Skeletal muscle cell (primary cell): ENCODE data around the gene RPTOR.
"Not testable (repeated sequence)": the region's sequence is repeated elsewhere in the genome, so short reads cannot be mapped to it uniquely, and the experiment has no call there.

Source experiments
- DNase-seq: peaks from one replicate; pipeline ENCODE4 v3.0.0-alpha.2; 2010; ENCODE audit warnings: low read depth
- H3K4me3 ChIP-seq: 2 replicates; pipeline ENCODE4 v1.5.1; 2011; ENCODE audit warnings: low read depth, mild to moderate bottlenecking, control low read depth, low read length, moderate library complexity

The RPTOR gene, protein sequence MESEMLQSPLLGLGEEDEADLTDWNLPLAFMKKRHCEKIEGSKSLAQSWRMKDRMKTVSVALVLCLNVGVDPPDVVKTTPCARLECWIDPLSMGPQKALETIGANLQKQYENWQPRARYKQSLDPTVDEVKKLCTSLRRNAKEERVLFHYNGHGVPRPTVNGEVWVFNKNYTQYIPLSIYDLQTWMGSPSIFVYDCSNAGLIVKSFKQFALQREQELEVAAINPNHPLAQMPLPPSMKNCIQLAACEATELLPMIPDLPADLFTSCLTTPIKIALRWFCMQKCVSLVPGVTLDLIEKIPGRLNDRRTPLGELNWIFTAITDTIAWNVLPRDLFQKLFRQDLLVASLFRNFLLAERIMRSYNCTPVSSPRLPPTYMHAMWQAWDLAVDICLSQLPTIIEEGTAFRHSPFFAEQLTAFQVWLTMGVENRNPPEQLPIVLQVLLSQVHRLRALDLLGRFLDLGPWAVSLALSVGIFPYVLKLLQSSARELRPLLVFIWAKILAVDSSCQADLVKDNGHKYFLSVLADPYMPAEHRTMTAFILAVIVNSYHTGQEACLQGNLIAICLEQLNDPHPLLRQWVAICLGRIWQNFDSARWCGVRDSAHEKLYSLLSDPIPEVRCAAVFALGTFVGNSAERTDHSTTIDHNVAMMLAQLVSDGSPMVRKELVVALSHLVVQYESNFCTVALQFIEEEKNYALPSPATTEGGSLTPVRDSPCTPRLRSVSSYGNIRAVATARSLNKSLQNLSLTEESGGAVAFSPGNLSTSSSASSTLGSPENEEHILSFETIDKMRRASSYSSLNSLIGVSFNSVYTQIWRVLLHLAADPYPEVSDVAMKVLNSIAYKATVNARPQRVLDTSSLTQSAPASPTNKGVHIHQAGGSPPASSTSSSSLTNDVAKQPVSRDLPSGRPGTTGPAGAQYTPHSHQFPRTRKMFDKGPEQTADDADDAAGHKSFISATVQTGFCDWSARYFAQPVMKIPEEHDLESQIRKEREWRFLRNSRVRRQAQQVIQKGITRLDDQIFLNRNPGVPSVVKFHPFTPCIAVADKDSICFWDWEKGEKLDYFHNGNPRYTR (N-terminal part only)

DNA sequence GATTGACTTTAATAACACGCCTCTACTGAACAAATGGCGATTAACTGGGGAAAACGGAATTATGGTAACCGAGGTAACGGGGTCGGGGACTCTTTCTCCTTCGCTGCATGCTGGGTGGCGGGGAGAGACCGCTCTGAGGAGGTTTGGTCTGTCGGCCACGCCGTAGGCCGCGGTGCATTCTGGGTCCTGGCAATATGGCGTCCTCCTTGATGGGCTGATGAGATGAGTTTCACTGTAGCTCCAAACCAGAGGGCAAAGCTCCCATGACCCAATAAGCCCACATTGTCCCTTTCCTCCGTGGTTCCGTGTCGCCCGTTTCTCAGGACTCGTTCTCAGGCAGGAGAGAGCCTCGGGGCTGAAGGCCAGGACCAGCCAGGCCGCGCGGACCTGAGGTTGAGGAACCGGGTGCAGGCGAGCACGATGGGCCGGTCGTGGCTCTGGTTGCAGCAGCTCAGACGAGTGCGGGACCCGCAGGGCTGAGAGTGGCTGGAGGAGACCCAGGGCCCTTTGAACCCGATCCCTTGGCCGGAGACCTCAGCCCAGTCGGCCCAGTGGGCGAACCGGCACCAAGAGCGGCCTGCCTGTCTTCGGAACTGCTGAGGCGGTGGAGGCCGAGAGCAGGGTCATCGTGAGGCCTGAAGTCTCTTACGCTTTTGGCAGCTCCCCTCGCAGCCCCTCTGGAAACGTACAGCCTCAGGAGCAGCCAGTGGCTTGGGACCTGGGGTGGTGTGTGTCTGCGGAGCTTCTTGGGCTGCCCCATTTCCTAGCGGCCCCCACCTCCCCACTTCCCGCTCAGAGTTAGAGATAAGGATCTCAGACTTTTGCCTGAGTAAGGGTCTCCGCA, at the start of gene RPTOR:
RPTOR (plus strand) TSS at position 184 of the 844 bp plus-strand sequence. CDS start 792 bp downstream, outside the sequence.
- H3K4me3 ChIP-seq, result peak within 1 kb of the TSS; percentile 95
- peak; percentile 69 for DNase-seq

DNA sequence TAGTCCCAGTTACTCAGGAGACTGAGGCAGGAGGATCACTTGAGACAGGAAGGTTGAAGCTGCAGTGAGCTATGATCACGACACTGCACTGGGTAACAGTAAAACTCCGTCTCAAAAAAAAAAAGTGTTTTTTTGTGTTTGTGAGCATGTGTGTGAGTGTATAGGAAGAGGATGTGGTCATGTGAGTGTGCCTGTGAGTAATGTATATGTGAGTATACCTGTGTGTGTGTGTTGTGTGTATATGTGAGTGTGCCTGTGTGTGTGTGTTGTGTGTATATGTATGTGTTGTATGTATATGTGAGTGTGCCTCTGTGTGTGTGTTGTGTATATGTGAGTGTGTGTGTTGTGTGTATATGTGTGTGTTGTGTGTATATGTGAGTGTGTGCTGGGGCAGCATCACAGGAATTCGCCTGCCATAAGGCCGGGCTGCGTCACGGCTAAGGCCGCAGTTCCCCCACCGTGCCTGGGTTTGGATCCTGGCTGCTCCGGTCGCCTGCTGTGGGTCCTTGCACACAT, 46.9 kb upstream of the RPTOR start:
- H3K4me3 ChIP-seq, result no peak overlapping the region
- no peak for DNase-seq

DNA sequence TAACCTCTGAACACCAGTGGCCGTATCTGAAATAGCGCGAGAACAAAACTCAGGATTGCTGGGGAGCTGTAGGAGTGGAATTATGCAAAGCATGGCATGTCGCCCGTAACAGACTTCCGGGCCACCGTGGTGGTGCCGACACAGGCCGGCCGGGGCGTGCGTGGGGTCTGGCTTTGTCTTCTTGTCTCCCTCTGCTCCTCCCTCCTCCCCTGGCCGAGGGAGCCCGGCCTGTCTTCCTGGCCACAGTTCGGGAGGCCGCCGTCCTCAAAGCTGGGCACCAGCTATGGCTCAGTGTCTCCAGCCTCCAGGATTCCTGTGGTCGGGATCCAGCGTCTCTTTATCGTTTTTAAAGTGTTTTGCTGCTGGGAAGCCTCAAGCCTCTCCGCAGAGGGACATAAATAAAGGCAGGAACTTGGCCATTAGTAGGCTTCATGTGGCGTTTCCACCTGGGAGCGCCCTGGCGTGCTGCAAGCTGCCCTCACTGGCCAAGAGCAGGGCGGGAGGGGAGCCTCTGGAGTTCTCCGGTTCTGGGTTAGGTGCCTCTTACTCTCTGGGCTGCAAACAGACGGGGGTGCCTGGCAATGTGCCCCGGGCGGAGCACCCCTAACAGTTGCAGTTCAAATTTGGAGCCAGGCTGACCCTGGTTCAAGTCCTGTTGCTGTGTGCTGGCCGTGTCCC, 46.3 kb upstream of the RPTOR start:
- DNase-seq, result no peak
- no peak overlapping the region for H3K4me3 ChIP-seq

DNA sequence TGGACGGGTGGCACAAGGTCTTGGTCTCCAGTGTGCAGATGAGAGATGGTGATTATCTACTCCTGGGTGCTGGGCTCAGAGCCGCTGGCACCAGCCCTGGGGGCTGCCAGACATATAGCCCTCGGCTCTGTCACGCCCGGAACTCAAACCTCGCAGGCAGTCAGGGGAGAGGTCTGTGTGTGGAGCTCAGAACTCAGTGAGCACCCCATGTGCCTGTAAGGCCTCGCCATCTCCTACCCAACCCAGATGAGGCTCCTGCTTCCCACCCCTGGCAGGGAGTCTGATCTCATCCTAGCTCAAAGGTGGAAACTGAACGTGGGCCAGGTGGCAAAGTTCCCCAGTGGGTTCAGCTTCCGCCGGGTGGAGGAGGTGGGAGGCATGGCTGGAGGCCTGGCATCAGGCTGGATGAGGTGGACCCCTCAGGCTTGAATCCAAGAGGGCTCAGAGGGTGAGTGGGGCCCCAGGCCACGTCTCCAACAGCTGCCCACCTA, 45.7 kb upstream of the RPTOR start:
- DNase-seq, result no peak
- no peak overlapping the region for H3K4me3 ChIP-seq

DNA sequence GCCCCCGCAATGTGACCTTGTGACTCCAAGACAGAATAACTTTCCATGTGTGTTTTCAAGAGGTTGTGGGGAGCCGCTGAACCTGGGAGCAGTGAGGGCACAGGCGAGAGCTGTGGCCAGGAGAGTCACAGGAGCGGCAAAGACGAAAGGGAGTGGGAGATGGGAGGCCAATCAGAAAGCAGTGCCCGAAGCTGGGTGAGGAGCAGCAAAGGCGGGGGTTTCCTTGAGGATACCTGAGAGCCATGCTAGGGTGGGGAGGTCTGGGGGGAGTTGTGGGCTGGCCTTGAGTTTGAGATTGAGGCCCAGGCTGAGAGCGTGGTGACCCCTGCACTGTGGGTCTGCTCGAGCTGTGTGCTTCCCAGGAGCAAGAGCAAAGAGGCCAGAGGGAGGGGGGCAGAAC, 45.1 kb upstream of the RPTOR start:
- no peak overlapping the region for H3K4me3 ChIP-seq
- no peak for DNase-seq

DNA sequence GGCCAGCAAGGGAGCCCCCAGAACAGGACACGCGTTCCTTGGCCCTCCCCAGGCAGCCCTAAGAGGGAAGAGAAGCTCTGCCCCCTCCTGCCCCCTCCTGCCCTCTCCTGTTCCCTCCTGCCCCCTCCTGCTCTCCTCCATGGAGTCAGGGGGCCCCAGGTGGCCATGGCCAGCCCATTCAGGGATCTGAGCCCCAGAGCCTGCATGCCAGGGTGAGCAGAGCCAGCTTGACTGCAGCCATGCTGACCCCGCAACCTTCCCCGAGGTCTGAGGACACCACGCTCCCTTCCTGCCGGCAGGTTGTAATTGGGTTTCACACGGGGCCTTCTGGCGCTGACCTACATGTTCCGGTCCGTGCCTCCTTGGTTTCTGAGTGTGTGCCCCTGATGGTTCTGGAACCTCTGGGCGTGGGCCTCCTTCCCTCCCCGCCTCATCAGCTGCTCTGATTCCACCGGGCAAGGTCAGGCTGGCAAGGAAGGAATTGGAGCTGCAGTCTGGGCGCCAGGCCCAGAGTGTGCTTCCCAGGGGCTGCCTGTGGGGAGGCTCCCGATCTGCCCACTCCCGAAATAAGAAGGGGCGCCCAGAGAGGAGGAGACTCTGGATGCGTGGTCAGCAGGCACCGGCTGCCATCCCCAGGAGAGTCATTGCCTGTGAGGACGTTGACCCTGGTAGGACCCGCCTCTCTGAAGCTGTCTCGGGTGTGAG, 44.5 kb upstream of the RPTOR start:
- no peak overlapping the region for H3K4me3 ChIP-seq
- DNase-seq, result no peak

DNA sequence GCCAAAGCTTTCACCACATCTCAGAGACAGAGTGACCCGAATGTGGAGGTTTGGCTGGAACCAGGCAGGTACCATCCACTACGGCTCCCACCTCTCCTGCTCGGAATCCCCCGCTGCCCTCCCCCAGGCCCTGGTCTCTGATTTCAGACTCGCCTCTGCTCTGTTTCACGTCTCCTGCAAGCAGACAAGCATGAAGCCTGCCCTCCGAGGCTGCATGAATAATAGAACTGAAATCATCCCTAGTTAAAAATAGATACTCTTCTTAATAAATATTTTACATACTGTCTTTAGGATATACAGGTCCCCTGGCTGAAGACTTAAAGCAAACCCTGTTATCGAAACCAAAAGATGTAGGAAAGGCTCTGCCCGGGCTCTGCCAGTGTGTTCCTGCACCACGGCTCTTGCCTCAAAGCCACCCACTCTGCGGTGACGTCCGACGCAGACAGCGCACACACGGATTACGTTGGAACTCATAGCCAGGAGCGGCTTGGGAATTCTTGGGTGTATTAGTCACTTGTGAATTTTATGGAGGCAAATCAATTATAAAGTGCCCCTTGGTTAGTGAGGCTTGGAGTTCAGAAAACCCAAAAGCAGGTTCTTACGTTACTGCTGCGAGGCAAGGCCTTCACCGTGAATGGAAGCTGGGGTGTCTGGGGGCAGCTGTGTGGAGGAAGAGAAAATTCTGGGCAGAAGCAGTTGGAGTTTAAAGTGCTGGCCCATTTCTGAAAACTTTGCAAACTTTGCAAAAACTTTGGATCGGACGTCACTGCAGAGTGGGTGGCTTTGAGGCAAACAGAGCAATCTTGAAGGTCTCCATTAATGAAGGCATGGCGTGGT, 42.7 kb upstream of the RPTOR start:
- no peak overlapping the region for H3K4me3 ChIP-seq
- peak; percentile 90 for DNase-seq

DNA sequence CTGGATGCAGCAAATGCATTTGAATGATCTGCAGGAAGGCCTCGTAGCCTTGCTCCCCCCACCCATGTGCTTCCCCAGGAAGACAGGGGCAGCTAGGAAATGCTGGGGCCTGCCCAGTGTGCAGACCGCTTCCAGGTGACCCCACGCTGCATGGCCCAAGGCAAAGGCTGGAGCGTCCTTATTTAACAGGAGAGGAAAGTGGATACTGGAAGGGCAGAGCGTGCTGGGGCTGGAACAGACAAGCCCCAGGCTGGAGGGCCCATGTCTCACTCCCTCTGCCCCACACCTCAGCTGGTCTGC, 42.1 kb upstream of the RPTOR start:
- no peak overlapping the region for H3K4me3 ChIP-seq
- DNase-seq, result no peak

DNA sequence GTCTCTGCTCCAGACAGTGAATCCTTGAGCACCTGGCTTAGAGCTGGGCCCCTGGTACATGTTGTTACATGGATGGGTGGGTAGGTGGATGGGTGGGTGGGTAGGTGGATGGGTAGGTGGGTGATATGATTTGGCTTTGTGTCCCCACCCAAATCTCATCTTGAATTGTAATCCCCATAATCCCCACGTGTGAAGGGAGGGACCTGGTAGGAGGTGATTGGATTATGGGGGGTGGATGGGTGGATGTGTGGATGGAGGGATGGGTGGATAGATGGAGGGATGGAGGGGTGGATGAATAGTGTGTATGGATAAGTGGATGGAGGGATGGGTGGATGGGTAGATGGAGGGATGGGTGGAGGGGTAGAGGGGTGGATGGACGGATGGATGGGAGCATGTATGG, 41.6 kb upstream of the RPTOR start:
- H3K4me3 ChIP-seq, result no peak overlapping the region
- no peak for DNase-seq

DNA sequence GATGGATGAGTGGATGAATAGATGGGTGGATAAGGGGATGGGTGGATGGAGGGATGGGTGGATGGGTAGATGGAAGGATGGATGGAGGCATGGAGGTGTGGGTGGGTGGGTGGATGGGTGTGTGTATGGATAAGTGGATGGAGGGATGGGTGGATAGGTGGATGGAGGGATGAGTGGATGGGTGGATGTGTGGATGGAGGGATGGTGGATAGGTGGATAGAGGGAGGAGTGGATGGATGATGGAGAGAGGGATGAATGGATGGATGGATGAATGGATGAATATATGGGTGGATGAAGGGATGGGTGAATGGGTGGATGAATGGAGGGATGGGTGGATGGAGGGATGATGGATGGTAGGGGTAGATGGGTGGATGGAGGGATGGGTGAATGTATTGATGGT, 40.7 kb upstream of the RPTOR start:
- DNase-seq, result no peak

DNA sequence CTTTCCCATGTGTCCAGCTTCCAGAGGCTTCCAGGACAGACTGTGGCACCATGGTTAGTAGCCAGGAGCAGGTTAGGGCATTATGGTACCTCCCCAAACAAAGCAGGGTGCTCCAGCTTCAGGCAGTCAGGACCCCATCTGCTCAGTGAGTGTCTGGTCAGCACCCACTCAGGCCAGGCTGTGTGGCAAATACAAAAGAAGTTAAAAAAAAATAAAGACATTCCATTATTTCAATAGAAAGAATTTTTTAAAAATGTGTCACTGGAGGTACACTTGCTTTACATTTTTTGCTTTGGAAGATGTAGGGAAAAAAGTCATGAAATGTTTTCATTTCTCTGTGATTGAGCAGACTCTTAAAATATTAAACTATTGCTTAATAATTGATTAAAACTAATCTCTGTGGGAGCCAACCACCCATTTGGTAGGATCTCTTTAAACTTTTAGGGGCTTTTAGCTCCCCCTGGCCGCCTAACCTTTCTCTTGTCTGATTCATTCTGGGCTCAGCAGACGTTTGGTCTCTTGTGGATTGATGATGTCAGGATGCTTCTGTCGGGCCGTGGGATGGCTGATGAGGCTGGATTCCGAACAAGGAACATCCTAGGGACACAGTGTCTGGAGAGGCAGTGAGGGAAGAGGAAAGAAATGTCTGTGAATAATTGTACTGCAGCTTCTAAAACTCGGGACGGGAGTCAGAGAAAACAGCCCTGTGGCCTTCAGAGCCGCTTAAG, 39.8 kb upstream of the RPTOR start:
- H3K4me3 ChIP-seq, result no peak overlapping the region
- DNase-seq, result peak; percentile 94

More for the DNA sequence above, 40.7 kb upstream of the RPTOR start:
- no peak overlapping the region for H3K4me3 ChIP-seq

DNA sequence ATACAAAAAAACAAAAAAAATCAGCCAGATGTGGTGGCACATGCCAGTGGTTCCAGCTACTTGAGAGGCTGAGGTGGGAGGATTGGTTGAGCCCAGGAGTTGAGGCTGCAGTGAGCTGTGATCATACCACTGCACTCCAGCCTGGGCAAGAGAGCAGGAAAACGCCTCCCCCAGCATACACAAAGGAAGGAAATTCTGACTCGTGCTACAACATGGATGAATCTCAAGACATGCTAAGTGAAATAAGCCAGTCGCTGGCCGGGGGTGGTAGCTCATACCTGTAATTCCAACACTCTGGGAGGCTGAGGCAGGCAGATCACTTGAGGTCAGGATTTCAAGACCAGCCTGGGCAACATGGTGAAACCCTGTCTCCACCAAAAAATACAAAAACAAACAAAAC, 37.5 kb upstream of the RPTOR start:
- DNase-seq, H3K4me3 ChIP-seq: not testable (repeated sequence)

DNA sequence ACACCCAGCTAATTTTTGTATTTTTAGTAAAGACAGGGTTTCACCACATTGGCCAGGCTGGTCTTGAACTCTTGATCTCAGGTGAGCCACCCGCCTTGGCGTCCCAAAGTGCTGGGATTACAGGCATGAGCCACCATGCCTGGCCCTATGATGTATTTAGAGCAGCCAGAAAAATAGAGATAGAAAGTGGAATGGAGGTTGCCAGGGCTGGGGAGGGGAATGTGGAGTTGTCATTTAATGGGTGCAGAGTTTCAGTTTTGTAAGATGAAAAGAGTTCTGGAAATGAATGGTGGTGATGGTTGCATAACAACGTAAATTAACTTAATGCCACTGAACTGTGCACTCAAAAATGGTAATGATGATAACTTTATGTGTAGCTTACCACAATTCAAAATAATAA, 36.7 kb upstream of the RPTOR start:
- DNase-seq, result no peak
- no peak overlapping the region for H3K4me3 ChIP-seq

DNA sequence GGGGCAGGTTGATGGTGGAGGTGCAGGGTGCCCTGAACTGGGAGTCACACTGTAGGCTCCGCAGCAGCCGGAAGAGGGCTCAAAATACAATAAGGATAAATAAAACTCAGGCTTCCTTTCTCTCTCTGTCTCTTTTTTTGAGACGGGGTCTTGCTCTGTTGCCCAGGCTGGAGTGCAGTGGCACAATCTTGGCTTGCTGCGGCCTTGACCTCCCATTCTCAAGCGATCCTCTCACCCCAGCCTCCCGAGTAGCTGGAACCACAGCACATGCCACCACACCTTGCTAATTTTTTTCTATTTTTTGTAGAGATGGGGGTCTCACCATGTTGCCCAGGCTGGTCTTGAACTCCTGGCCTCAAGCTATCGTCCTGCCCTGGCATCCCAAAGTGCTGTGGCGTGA, 35.3 kb upstream of the RPTOR start:
- H3K4me3 ChIP-seq, result no peak overlapping the region

DNA sequence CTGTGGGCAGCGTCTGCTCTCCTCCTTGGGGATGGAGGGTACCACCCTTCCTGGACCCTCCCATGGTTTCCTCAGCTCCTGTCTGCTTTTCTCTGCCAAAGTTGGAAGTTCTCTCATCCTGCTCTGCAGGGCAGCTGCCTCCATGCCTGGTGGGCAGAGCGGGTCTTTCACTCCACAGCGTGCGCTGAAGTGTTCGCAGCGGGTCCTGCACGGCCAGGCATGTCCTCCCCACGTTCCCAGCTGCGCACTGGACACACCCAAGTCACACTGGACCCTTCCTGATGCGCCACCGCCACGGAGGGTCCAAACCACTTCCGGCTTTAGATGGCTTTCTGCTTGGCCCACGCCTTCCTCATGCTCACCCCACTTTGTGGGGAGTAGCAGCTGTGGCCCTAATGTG, 34.5 kb upstream of the RPTOR start:
- DNase-seq, result no peak
- H3K4me3 ChIP-seq, result no peak overlapping the region

More for the DNA sequence above, 35.3 kb upstream of the RPTOR start:
- DNase-seq, result no peak

DNA sequence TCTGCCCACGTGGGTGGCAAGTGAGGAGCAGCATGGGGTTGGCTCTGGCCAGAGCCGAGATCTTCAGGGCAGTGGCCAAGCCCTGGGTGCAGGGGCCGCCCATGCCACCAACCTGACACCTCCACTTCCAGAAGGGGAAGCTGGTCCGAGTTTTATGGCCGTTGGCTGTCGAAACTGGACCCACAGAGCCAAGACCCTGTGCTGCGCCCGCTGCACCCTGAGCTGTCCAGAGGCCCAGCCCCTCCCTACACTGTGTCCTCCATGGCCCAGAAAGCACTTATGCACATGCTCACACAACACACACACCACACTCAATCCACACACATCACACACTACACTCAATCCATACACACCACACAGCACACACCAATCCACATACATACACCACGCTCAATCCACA, 33.9 kb upstream of the RPTOR start:
- H3K4me3 ChIP-seq, result no peak overlapping the region
- no peak for DNase-seq
